Spleen (tissue), 7 donors: ENCODE data around the gene PDLIM5.

Experiments used
- CTCF ChIP-seq, 11 experiments: fragments of 200-600 bp in 7 of 11; fragments of 450-650 bp in 4 of 11; sonication (generic) in 4 of 11; IDR thresholded peaks in 8 of 11; conservative IDR thresholded peaks in 3 of 11; 1 replicate in 7 of 11; 2 replicates in 4 of 11; pipeline versions ENCODE4 v1.4.0 to v1.8.0; 2016 to 2021; ENCODE audit warnings: antibody characterized with exemption in 11 of 11, inconsistent platforms in 4 of 11, mild to moderate bottlenecking in 1 of 11
- POLR2A ChIP-seq, 3 donors: fragments of 450-650 bp; IDR thresholded peaks; one replicate each; pipeline ENCODE4 v1.5.1; 2017; ENCODE audit warnings: antibody characterized with exemption in 3 of 3, mild to moderate bottlenecking in 1 of 3
- donor health status: DM: no; HTN: no; CAD: no; lungs with moderate emphysema.
- donor health status: DM: no; HTN: no; CAD: no.
- donor health status: DM: no; HTN: no; CAD: no.

GRCh38 chr4:94475794-94476193 lies 24.1 kb downstream of the PDLIM5 start:
- no peak for TF ChIP-seq POLR2A (IDR thresholded peaks at IDR 0.05)
- no peak for TF ChIP-seq CTCF (IDR thresholded peaks at IDR 0.05 in 8 of 11, conservative IDR thresholded peaks at IDR 0.05 in 3 of 11)
